Measurements from ENCODE around the gene SPRYD7. TPM values are rescaled to one million over a fixed set of nuclear protein-coding genes. Genes with fewer than 3 reads are reported as not detected.
A peak's percentile ranks its signal among the peaks of the same experiment; 100 is the strongest.

SPRYD7 gene
- total RNA-seq, 6 experiments from 2014 or later = 4.1 to 7.9 (median 5.4) TPM

GRCh38 chr13:49877629-49878218, 58.4 kb downstream of the SPRYD7 start:
- Histone ChIP-seq H3K27me3 (no peaks in the 10 kb centered on the region), H3K4me1 (no peaks in the 10 kb centered on the region), H3K4me3 (no peak overlapping the region), H3K27ac (no peak overlapping the region), H3K9me3 (no peaks in the 10 kb centered on the region), H3K36me3 (no peaks in the 10 kb centered on the region)
- TF ChIP-seq, protein P1, sequence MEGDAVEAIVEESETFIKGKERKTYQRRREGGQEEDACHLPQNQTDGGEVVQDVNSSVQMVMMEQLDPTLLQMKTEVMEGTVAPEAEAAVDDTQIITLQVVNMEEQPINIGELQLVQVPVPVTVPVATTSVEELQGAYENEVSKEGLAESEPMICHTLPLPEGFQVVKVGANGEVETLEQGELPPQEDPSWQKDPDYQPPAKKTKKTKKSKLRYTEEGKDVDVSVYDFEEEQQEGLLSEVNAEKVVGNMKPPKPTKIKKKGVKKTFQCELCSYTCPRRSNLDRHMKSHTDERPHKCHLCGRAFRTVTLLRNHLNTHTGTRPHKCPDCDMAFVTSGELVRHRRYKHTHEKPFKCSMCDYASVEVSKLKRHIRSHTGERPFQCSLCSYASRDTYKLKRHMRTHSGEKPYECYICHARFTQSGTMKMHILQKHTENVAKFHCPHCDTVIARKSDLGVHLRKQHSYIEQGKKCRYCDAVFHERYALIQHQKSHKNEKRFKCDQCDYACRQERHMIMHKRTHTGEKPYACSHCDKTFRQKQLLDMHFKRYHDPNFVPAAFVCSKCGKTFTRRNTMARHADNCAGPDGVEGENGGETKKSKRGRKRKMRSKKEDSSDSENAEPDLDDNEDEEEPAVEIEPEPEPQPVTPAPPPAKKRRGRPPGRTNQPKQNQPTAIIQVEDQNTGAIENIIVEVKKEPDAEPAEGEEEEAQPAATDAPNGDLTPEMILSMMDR (IDR thresholded peaks at IDR 0.05) = no peak
- no peak for TF ChIP-seq POLR2A (IDR thresholded peaks at IDR 0.05)
- 75% methylated on average over 2 of the region's 3 CpGs for WGBS (ENCODE audit: insufficient coverage, low coverage, low lambda C conversion rate, missing lambda C conversion rate)
- DNase-seq (no peak), ATAC-seq (no peak)
- intact Hi-C loops (cut with DNase I) = no loop called here

GRCh38 chr13:49874430-49874829, 61.7 kb downstream of the SPRYD7 start:
- 89% methylated on average over 3 of the region's 3 CpGs for WGBS (ENCODE audit: insufficient coverage, low coverage, low lambda C conversion rate, missing lambda C conversion rate)
- Histone ChIP-seq H3K9me3 (no peaks in the 10 kb centered on the region), H3K36me3 (no peaks in the 10 kb centered on the region), H3K27me3 (no peaks in the 10 kb centered on the region), H3K4me3 (no peak overlapping the region), H3K4me1 (no peaks in the 10 kb centered on the region), H3K27ac (no peak overlapping the region)
- no peak for TF ChIP-seq POLR2A (IDR thresholded peaks at IDR 0.05)
- TF ChIP-seq, protein P1 (IDR thresholded peaks at IDR 0.05) = no peak
- DNase-seq = no peak
- intact Hi-C loops (cut with DNase I) = no loop called here
- no peak for ATAC-seq

DNA sequence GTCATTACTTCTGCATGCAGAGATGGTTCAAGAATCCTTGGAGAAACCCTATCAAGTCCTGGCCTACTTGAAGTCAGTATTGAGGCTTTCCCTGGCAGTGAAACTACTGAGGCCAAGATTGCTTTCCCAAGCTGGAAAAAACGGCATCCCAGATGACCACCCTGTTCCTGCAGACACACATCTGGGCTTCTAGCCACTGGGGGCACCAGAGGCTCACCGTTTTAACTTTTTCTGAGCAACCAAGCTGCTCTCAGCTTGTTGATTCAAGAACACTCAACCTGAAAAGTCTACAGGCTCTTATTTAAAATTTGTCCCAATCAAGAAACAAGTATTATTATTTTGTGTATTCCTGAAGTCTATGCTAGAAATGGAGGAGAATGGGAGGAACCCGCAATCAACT, 66.6 kb downstream of the SPRYD7 start:
- TF ChIP-seq, protein P1 (IDR thresholded peaks at IDR 0.05) = peak in 3 of 4 donors; percentile 35 to 45 (median 44)
- no peak for TF ChIP-seq POLR2A (IDR thresholded peaks at IDR 0.05)
- Histone ChIP-seq H3K27ac (no peak overlapping the region), H3K27me3 (no peaks in the 10 kb centered on the region), H3K9me3 (no peaks in the 10 kb centered on the region), H3K36me3 (no peaks in the 10 kb centered on the region), H3K4me3 (no peak overlapping the region), H3K4me1 (no peaks in the 10 kb centered on the region)
- WGBS (ENCODE audit: insufficient coverage, low coverage, low lambda C conversion rate, missing lambda C conversion rate) = 50% methylated on average over 3 of the region's 3 CpGs
- peak; percentile 58 to 80 (median 64) for ATAC-seq
- intact Hi-C loops (cut with DNase I) = no loop called here
- DNase-seq = no peak

DNA sequence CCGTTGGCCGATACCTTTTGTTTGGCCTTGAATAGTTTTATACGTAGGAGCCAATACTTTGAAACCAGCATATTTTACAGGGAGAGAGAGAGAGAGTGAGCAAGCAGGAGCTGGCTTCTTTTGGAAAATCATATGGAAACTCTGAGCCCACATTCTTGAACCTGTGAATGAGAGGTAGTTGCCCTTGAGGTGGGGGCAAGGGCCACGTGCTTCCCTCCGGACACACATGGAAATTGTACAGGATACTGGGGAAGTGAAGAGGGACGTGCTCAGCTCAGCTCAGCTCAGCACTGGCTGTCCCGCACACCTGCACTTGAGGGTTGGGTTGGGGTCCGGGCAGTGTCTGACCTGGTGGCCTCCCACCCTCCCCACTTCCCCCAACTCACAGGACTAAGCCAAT, 68.3 kb downstream of the SPRYD7 start:
- ATAC-seq = no peak
- TF ChIP-seq, protein P1 (IDR thresholded peaks at IDR 0.05) = no peak
- no peak for TF ChIP-seq POLR2A (IDR thresholded peaks at IDR 0.05)
- no peaks in the 10 kb centered on the region for H3K9me3 ChIP-seq
- WGBS (ENCODE audit: insufficient coverage, low coverage, low lambda C conversion rate, missing lambda C conversion rate) = 84% methylated on average over 4 of the region's 8 CpGs
- H3K27me3 ChIP-seq = no peaks in the 10 kb centered on the region
- DNase-seq = no peak
- no peak overlapping the region for H3K27ac ChIP-seq
- H3K4me1 ChIP-seq = no peaks in the 10 kb centered on the region
- H3K4me3 ChIP-seq = no peak overlapping the region
- intact Hi-C loops (cut with DNase I) = no loop called here
- H3K36me3 ChIP-seq = no peaks in the 10 kb centered on the region

Measured in right lobe of liver (tissue), 6 donors.